B cell (primary cell): ENCODE results near the gene ASAH2B. TPM values are rescaled to one million over a fixed set of nuclear protein-coding genes. Genes with fewer than 3 reads are reported as not detected.

Experiments
- ATAC-seq: fragments of 200-7000 bp; cut with Tn5 transposase; one replicate; pipeline ENCODE4 v1.10.0; 2021; ENCODE audit warnings: low read depth, mild to moderate bottlenecking, moderate number of reproducible peaks, moderate library complexity
- CTCF ChIA-PET: fragments of 350-600 bp; sonication (Branson Sonifier 250); formaldehyde crosslinking; loops from one replicate; lab custom pipeline; 2021; ENCODE audit warnings: antibody characterized with exemption, inconsistent platforms; lab: Charles Lee
- POLR2A ChIA-PET: fragments of 350-600 bp; sonication (Branson Sonifier 250); formaldehyde crosslinking; loops from one replicate; lab custom pipeline; 2021; ENCODE audit warnings: antibody characterized with exemption; lab: Charles Lee
- DNase-seq: peaks from one replicate; pipeline ENCODE4 v3.0.0; 2013
- H2AFZ ChIP-seq: 2 replicates; pipeline ENCODE4 v1.6.1; 2012; ENCODE audit warnings: mild to moderate bottlenecking, low read depth, low read length; ENCODE audit not compliant: insufficient read depth, poor library complexity, severe bottlenecking
- H3K27ac ChIP-seq, 2 donors: 1 replicate in 1 of 2; 2 replicates in 1 of 2; pipeline ENCODE4 v1.5.1; 2012 to 2013; ENCODE audit warnings: low read length in 2 of 2, mild to moderate bottlenecking in 2 of 2, moderate library complexity in 1 of 2
- H3K27me3 ChIP-seq, 4 experiments: fragments of 200-600 bp in 1 of 4; sonication (generic) in 1 of 4; replicated peaks in 1 of 4; 1 replicate in 2 of 4; 2 replicates in 2 of 4; pipeline versions ENCODE4 v1.6.1 to v1.7.0; 2013 to 2016; ENCODE audit warnings: low read length in 3 of 4, mild to moderate bottlenecking in 2 of 4, mixed read lengths in 1 of 4, moderate library complexity in 1 of 4; ENCODE audit not compliant: insufficient read depth in 4 of 4, control insufficient read depth in 3 of 4; ENCODE audit errors: control extremely low read depth in 1 of 4
- H3K36me3 ChIP-seq, 2 experiments: replicated peaks in 1 of 2; 1 replicate in 1 of 2; 2 replicates in 1 of 2; pipeline versions ENCODE4 v1.6.1 to v1.7.1; 2013; ENCODE audit warnings: low read length in 1 of 2; ENCODE audit not compliant: insufficient read depth in 2 of 2, control insufficient read depth in 1 of 2; ENCODE audit errors: control extremely low read depth in 1 of 2, extremely low read depth in 1 of 2
- H3K4me1 ChIP-seq, 2 donors: fragments of 200-600 bp in 1 of 2; sonication (generic) in 1 of 2; 1 replicate in 1 of 2; 2 replicates in 1 of 2; pipeline versions ENCODE4 v1.5.1 to v1.6.1; 2013 to 2017; ENCODE audit warnings: low read length in 2 of 2; ENCODE audit not compliant: control insufficient read depth in 2 of 2, insufficient read depth in 2 of 2
- H3K4me2 ChIP-seq: replicated peaks from 2 replicates; pipeline ENCODE3; 2012; ENCODE audit warnings: mild to moderate bottlenecking, low read depth, low read length; ENCODE audit not compliant: poor library complexity, severe bottlenecking
- H3K4me3 ChIP-seq, 5 experiments: fragments of 200-600 bp in 1 of 5; sonication (generic) in 1 of 5; 1 replicate in 3 of 5; 2 replicates in 2 of 5; pipeline versions ENCODE4 v1.5.1 to v1.7.0; 2011 to 2016; ENCODE audit warnings: low read length in 4 of 5, mild to moderate bottlenecking in 4 of 5, low read depth in 2 of 5, control low read depth in 1 of 5, moderate library complexity in 1 of 5; ENCODE audit not compliant: insufficient read depth in 1 of 5; ENCODE audit errors: control extremely low read depth in 1 of 5, extremely low read depth in 1 of 5
- H3K79me2 ChIP-seq: fragments of 200-600 bp; sonication (generic); one replicate; pipeline ENCODE4 v1.6.0; 2016; ENCODE audit warnings: low read length; ENCODE audit not compliant: control insufficient read depth, insufficient read depth
- H3K9ac ChIP-seq: fragments of 200-600 bp; sonication (generic); 2 replicates; pipeline ENCODE4 v1.6.1; 2017; ENCODE audit warnings: mild to moderate bottlenecking, low read length, moderate library complexity
- H3K9me3 ChIP-seq, 3 donors: one replicate each; pipeline versions ENCODE4 v1.6.1 to v1.7.1; 2013; ENCODE audit warnings: low read length in 2 of 3; ENCODE audit not compliant: control insufficient read depth in 2 of 3, insufficient read depth in 1 of 3; ENCODE audit errors: control extremely low read depth in 1 of 3
- H4K20me1 ChIP-seq: 2 replicates; pipeline ENCODE4 v1.6.0; 2012; ENCODE audit warnings: mild to moderate bottlenecking, low read length; ENCODE audit not compliant: insufficient read depth, control insufficient read depth, poor library complexity, severe bottlenecking
- H3K27ac Mint-ChIP-seq: one replicate; pipeline ENCODE4 v1.8.0; 2021; ENCODE audit warnings: mixed read lengths
- H3K27me3 Mint-ChIP-seq: one replicate; pipeline ENCODE4 v1.8.0; 2021; ENCODE audit warnings: mixed read lengths
- H3K4me1 Mint-ChIP-seq: one replicate; pipeline ENCODE4 v1.8.0; 2021; ENCODE audit warnings: mixed read lengths
- H3K4me3 Mint-ChIP-seq: one replicate; pipeline ENCODE4 v1.8.0; 2021; ENCODE audit warnings: mixed read lengths
- H3K9me3 Mint-ChIP-seq: one replicate; pipeline ENCODE4 v1.8.0; 2022; ENCODE audit warnings: mixed read lengths; ENCODE audit not compliant: insufficient read depth
- CTCF ChIP-seq: fragments of 200-600 bp; IDR thresholded peaks from one replicate; pipeline ENCODE4 v1.8.0; 2022; ENCODE audit warnings: antibody characterized with exemption, mild to moderate bottlenecking
- EZH2 ChIP-seq: IDR thresholded peaks from 2 replicates; pipeline ENCODE4 v1.6.1; 2012; ENCODE audit warnings: borderline replicate concordance, low read depth, mild to moderate bottlenecking, moderate library complexity, low read length; ENCODE audit not compliant: insufficient read depth, poor library complexity, severe bottlenecking
- WGBS: methylation state at CpG from one replicate; pipeline ENCODE4 v1.1.5; 2013; ENCODE audit warnings: missing lambda C conversion rate; ENCODE audit not compliant: insufficient coverage; 5-methylcytosine and 5-hydroxymethylcytosine counted together
- intact Hi-C: fragments of 100-400 bp; cut with micrococcal nuclease; formaldehyde crosslinking; loops from one replicate; pipeline ENCODE4 v1.10.0; 2022
- polyA plus RNA-seq: library from polyadenylated mRNA; depleted of rRNA; stranded (reverse); fragments of >200 nt; gene quantifications from 2 replicates; pipeline ENCODE4 v1.2.3, GENCODE V29; 2012
- total RNA-seq, 2 donors: library from RNA; stranded (reverse); fragments of 120-200 nt in 1 of 2; gene quantifications; 1 replicate in 1 of 2; 2 replicates in 1 of 2; pipeline versions ENCODE4 v1.2.3 to v1.2.4, GENCODE V29; 2013 to 2022

ASAH2B gene
- total and polyA plus RNA-seq, 2 donors (not counting 1 experiment from before 2014, with no cell fraction given) = 1.0 to 1.1 TPM

GRCh38 chr10:50805981-50806622 is 66.4 kb downstream of the ASAH2B start:
- H3K4me1 Mint-ChIP-seq = no peaks in the 10 kb centered on the region
- H3K27me3 ChIP-seq = peaks cover 0 to 3% (median under 1%) of the 10 kb centered on the region in 4 experiments
- ChIA-PET POLR2A (no interaction called here), CTCF (no interaction called here)
- H3K9ac ChIP-seq = no peak overlapping the region
- TF ChIP-seq EZH2 (no peak), CTCF (no peak)
- H3K4me3 ChIP-seq = no peak overlapping the region
- H3K36me3 ChIP-seq = no peaks in the 10 kb centered on the region
- no peak overlapping the region for H3K4me2 ChIP-seq
- H3K27me3 Mint-ChIP-seq = peaks cover 11% of the 10 kb centered on the region
- no peak overlapping the region for H3K27ac ChIP-seq
- no peaks in the 10 kb centered on the region for H3K4me1 ChIP-seq
- no peaks in the 10 kb centered on the region for H3K9me3 ChIP-seq
- no peak overlapping the region for H3K4me3 Mint-ChIP-seq
- DNase-seq (no peak), ATAC-seq (no peak)
- no peaks in the 10 kb centered on the region for H3K79me2 ChIP-seq
- intact Hi-C loops = no loop called here
- H3K27ac Mint-ChIP-seq = no peak overlapping the region
- 64% methylated on average over 1 of the region's 2 CpGs for WGBS
- no peaks in the 10 kb centered on the region for H3K9me3 Mint-ChIP-seq
- H4K20me1 ChIP-seq = no peaks in the 10 kb centered on the region
- no peak overlapping the region for H2AFZ ChIP-seq

GRCh38 chr10:50807851-50808776 is 68.4 kb downstream of the ASAH2B start:
- no peak for TF ChIP-seq CTCF
- TF ChIP-seq EZH2 = no peak
- Histone ChIP-seq H3K36me3 (no peaks in the 10 kb centered on the region), H3K27me3 (peaks cover 0 to 3% (median 0%) of the 10 kb centered on the region in 4 experiments), H3K4me1 (no peaks in the 10 kb centered on the region), H3K4me3 (no peak overlapping the region), H2AFZ (no peak overlapping the region), H3K9ac (no peak overlapping the region), H3K9me3 (no peaks in the 10 kb centered on the region), H3K27ac (no peak overlapping the region), H4K20me1 (no peaks in the 10 kb centered on the region), H3K79me2 (no peaks in the 10 kb centered on the region), H3K4me2 (no peak overlapping the region)
- CTCF ChIA-PET = no interaction called here
- POLR2A ChIA-PET = no interaction called here
- ATAC-seq (no peak), DNase-seq (no peak)
- no peaks in the 10 kb centered on the region for H3K9me3 Mint-ChIP-seq
- 43% methylated on average over 1 of the region's 1 CpG for WGBS
- intact Hi-C loops = no loop called here
- H3K27ac Mint-ChIP-seq = no peak overlapping the region
- H3K4me1 Mint-ChIP-seq = no peaks in the 10 kb centered on the region
- peaks cover 10% of the 10 kb centered on the region for H3K27me3 Mint-ChIP-seq
- no peak overlapping the region for H3K4me3 Mint-ChIP-seq
